ENCODE results near the gene GFRA1. TPM values are rescaled to one million over a fixed set of nuclear protein-coding genes. Genes with fewer than 3 reads are reported as not detected.

The GFRA1 gene
- total RNA-seq, 1 experiment from 2014 or later: 0.30 TPM

- Histone ChIP-seq H3K4me1 (ENCODE audit: control insufficient read depth in 1 of 2, insufficient read depth in 2 of 2, low read length in 2 of 2) (no peaks in the 10 kb centered on the region), H3K36me3 (ENCODE audit: control insufficient read depth in 1 of 2, insufficient read depth in 2 of 2, low read length in 2 of 2) (no peaks in the 10 kb centered on the region), H4K20me1 (ENCODE audit: insufficient read depth) (no peaks in the 10 kb centered on the region), H3K9me2 (ENCODE audit: insufficient read depth) (no peaks in the 10 kb centered on the region), H2AFZ (ENCODE audit: low read depth, low read length, poor library complexity, severe bottlenecking) (no peak overlapping the region), H3K4me2 (ENCODE audit: low read length) (no peak overlapping the region), H3K27ac (ENCODE audit: low read depth, low read length) (no peak overlapping the region), H3K79me2 (ENCODE audit: insufficient read depth, low read length) (no peaks in the 10 kb centered on the region), H3K9me3 (ENCODE audit: control insufficient read depth in 1 of 2, insufficient read depth in 1 of 2, low read depth in 1 of 2, low read length in 2 of 2) (no peaks in the 10 kb centered on the region), H3K4me3 (replicated peaks in 1 of 2; ENCODE audit: low read depth in 1 of 2, low read length in 2 of 2) (no peak overlapping the region), H3K27me3 (ENCODE audit: insufficient read depth, low read length) (no peaks in the 10 kb centered on the region), H3K9ac (ENCODE audit: low read length) (no peak overlapping the region)
- DNase-seq (ENCODE audit: low read depth, low spot score) (no peak), ATAC-seq (no peak)
- no peak for TF ChIP-seq TCF7L2 (IDR thresholded peaks at IDR 0.05; ENCODE audit: borderline replicate concordance, extremely low read depth, insufficient read depth, insufficient read length)
- no peak for TF ChIP-seq REST (IDR thresholded peaks at IDR 0.05; ENCODE audit: low read depth)
- TF ChIP-seq POLR2A (IDR thresholded peaks at IDR 0.05; ENCODE audit: borderline replicate concordance, extremely low read depth, insufficient read depth, insufficient read length): no peak
- no peak for TF ChIP-seq CEBPB (IDR thresholded peaks at IDR 0.05; ENCODE audit: low read depth)
- TF ChIP-seq RAD21 (IDR thresholded peaks at IDR 0.05; ENCODE audit: low read depth): no peak
- RAD21 ChIA-PET (ENCODE audit: low non-redundant PET in 1 of 2, low total read pairs in 2 of 2, uncharacterized antibody in 2 of 2, unreplicated experiment in 2 of 2): no interaction called here
- intact Hi-C loops (cut with micrococcal nuclease): no loop called here
- BruUV-seq (replicated peaks): no TSS peak
- POLR2A ChIA-PET: no interaction called here
- CTCF ChIA-PET: no interaction called here
Measured at GRCh38 chr10:116015583-116016333, 257.2 kb downstream of the GFRA1 start.
